RWPE1 (cell line): Measurements from ENCODE around the gene FASN.

Source experiments
- CTCF ChIA-PET: fragments of 350-600 bp; sonication (Branson Sonifier 250); formaldehyde crosslinking; extraction: SDS; loops from one replicate; lab custom pipeline; 2021; lab: Yijun Ruan, JAX
- POLR2A ChIA-PET: fragments of 400-600 bp; formaldehyde crosslinking; extraction: SDS; loops from one replicate; lab custom pipeline; 2020; ENCODE audit warnings: antibody characterized with exemption; ENCODE audit not compliant: low non-redundant PET; lab: Yijun Ruan, JAX
- DNase-seq: peaks from one replicate; pipeline ENCODE4 v3.0.0; 2012; ENCODE audit warnings: low spot score
- H3K27ac ChIP-seq: fragments of 450-650 bp; 2 replicates; pipeline ENCODE4 v1.5.1; 2017
- TF ChIP-seq, protein P1 (sequence below): fragments of 450-650 bp; conservative IDR thresholded peaks from 2 replicates; pipeline ENCODE4 v1.5.1; 2017; ENCODE audit warnings: low read depth, mild to moderate bottlenecking

Gene FASN

DNA sequence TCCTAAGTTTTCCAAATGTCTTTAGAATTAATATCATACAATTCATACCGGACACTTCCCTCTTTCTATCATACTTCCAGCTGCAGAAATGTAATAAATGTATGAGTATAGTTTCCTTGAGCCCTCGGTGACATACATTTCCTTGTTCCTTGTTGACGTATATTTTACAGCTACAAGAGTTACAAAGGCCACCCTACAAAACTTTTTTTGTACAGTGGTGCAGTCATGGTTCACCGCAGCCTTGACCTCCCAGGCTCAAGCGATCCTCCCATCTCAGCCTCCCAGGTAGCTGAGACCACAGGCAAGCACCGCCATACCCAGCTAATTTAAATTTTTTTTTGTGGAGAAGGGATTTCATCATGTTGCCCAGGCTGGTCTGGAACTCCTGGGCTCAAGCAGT is 25.2 kb downstream of the FASN start:
- H3K27ac ChIP-seq = no peak overlapping the region
- DNase-seq = no peak
- TF ChIP-seq, protein P1, sequence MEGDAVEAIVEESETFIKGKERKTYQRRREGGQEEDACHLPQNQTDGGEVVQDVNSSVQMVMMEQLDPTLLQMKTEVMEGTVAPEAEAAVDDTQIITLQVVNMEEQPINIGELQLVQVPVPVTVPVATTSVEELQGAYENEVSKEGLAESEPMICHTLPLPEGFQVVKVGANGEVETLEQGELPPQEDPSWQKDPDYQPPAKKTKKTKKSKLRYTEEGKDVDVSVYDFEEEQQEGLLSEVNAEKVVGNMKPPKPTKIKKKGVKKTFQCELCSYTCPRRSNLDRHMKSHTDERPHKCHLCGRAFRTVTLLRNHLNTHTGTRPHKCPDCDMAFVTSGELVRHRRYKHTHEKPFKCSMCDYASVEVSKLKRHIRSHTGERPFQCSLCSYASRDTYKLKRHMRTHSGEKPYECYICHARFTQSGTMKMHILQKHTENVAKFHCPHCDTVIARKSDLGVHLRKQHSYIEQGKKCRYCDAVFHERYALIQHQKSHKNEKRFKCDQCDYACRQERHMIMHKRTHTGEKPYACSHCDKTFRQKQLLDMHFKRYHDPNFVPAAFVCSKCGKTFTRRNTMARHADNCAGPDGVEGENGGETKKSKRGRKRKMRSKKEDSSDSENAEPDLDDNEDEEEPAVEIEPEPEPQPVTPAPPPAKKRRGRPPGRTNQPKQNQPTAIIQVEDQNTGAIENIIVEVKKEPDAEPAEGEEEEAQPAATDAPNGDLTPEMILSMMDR = no peak
- CTCF ChIA-PET = interaction anchor here (0.7 kb wide), 1 partner anchor 23 kb away, joined by 3 read pairs; no protein-coding TSS in a partner anchor
- POLR2A ChIA-PET = no interaction called here

DNA sequence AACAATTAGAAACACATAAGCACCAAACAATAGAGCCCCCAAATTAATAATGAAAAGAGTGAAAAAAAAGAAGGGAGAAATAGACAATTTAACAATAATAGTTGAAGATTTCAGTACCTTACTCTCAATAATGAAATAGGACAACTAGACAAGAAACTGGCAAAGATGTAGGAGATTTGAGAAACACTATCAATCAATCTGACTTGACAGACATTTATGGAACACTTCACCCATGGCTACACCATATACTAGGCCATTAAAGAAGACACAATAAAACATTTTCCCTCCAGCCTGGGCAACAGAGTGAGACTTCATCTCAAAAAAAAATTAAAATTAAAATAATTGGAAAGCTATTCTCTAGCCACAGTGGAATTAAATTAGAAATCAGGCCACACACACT is 27.4 kb downstream of the FASN start:
- H3K27ac ChIP-seq = no peak overlapping the region
- DNase-seq = no peak
- CTCF ChIA-PET = interaction anchor here (0.6 to 1.1 kb wide), 2 partner anchors 82 to 83 kb away, joined by 3 to 4 read pairs; no protein-coding TSS in a partner anchor
- TF ChIP-seq, protein P1 = no peak
- POLR2A ChIA-PET = no interaction called here

GRCh38 chr17:82065638-82066303 is 32.3 kb downstream of the FASN start, which contains the start of gene DUS1L:
DUS1L (minus strand) TSS chr17:82065804; CDS start chr17:82065059, 745 bp downstream.
- TF ChIP-seq, protein P1 = no peak
- DNase-seq = peak; percentile 69
- POLR2A ChIA-PET = interaction anchor here (0.6 to 1.0 kb wide), 2 partner anchors 16 to 22 kb away, joined by 3 read pairs; no protein-coding TSS in a partner anchor

DNA sequence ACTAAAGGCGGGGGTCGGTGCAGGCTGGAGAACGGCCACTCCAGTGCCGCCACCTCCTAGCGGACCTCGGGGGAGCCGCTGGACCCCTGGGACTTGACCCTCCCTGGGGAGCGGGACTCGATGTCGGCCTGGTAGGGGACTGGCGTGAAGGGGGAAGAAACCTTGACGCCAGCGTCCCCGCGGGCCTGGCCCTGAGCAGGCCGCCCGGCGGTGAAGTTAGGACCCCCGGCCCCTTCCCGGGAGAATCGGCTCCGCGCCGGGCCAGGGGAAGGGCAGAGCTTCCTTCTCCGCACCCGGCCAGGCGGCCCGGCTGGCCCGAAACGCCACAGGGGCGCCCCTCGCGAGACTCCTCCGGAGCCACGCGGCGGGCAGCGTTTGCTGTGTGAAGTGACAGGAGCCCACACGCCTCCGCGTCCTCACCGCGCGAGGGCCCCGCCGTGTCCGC is 32.8 kb downstream of the FASN start:
- TF ChIP-seq, protein P1 = no peak
- H3K27ac ChIP-seq = peak overlapping the region; percentile 79
- POLR2A ChIA-PET = interaction anchor here (0.6 to 1.0 kb wide), 2 partner anchors 16 to 22 kb away, joined by 3 read pairs; no protein-coding TSS in a partner anchor
- peak; percentile 30 for DNase-seq
- CTCF ChIA-PET = no interaction called here

More at GRCh38 chr17:82065638-82066303, 32.3 kb downstream of the FASN start, which contains the start of gene DUS1L:
- CTCF ChIA-PET = interaction anchor here (0.6 to 1.1 kb wide), 2 partner anchors 88 to 214 kb away, joined by 3 to 4 read pairs; no protein-coding TSS in a partner anchor
- H3K27ac ChIP-seq = peak within 1 kb of the TSS; percentile 79

DNA sequence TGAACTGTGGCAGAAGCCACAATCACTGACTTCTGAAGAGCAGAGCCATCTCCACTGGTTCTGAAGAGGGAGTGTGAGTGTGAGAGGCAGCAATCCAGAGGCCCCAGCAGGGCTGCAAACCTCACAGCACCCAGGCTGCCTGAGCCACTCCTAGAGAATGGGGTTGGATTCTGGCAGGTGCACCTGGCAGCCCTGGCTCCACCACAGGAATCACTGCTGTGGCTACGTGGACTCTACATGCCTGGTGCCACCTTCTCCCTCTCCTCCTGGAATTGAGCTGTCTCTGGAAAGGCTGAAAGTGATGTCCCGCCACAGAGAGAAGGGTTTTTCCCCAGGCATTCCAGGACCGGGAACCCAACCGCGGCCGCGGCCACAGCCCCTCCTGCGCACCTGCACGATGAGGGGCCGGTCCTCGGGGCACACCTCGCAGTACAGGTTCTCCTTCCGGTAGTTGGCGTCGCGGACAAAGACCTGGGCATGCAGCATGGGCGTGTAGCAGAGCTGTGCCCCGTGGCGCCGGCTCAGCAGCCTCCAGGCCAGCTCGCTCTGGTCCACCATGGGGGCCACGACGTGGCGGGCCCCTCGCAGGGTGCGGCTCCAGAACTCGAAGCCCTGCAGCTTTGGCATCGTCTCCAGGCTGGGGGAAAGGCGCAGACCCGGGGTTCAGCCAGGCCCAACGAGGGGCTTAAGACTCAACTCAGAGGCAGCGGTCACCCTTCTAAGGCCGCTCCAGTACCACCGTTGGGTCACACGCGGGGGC is 33.4 kb downstream of the FASN start:
- peak; percentile 50 for DNase-seq
- ChIA-PET CTCF (interaction anchor here (0.7 kb wide), 1 partner anchor 15 kb away, joined by 3 read pairs; no protein-coding TSS in a partner anchor), POLR2A (interaction anchor here (0.6 to 1.0 kb wide), 2 partner anchors 13 to 21 kb away, joined by 3 to 4 read pairs; partner anchors contain the start of genes GPS1 and RFNG)
- peak overlapping the region; percentile 79 for H3K27ac ChIP-seq
- TF ChIP-seq, protein P1 = no peak
